Suppressor macrophage treated with lipopolysaccharide for 4 hours (primary cell): Measurements from ENCODE around the gene CCDC137.
A peak's percentile ranks its signal among the peaks of the same experiment; 100 is the strongest.
"Not testable (repeated sequence)": the region's sequence is repeated elsewhere in the genome, so short reads cannot be mapped to it uniquely, and the experiment has no call there.

Experiments used
- DNase-seq: peaks from one replicate; pipeline ENCODE4 v3.0.0-alpha.2; 2020

The CCDC137 gene, protein sequence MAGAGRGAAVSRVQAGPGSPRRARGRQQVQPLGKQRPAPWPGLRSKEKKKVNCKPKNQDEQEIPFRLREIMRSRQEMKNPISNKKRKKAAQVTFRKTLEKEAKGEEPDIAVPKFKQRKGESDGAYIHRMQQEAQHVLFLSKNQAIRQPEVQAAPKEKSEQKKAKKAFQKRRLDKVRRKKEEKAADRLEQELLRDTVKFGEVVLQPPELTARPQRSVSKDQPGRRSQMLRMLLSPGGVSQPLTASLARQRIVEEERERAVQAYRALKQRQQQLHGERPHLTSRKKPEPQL

DNA sequence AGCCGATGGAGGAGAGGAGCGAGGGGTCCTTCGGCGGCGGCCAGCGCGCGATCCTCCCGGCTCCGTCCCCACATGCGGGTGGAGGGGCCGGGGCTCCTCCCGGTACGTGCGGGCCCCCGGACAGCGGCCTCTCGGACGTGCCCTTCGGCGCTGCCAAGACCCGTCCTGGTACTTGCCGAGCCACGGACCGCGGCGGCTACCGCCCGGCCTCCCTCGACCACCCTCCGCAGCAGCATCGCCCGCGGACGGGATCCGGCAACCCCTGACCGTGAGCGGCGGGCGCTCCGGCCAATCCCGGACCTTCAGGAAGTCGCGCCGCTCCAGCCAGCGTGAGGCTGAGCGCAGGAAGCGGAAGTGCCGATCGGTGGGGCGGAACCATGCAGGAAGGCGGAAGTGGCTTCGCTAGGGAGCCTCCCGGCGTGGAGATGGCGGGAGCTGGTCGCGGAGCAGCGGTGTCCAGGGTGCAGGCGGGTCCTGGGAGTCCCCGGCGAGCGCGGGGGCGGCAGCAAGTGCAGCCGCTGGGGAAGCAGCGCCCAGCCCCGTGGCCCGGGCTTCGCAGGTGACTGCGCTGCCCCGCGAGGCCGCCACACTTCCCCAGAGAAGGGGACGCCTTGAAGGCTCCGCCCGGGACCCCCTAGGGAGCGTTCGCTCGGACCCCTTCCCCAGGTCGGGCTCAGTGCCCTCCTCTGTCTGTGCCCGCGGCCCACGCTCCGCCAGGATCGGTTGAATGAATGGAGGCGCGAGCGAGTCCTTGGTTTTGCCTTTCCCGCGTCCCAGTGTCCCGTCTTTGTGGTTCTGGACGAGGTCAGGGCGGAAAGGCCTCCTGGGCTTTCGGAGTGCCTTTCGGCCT is at the start of gene CCDC137, which contains the start of gene OXLD1:
TSS of gene CCDC137 (plus strand) at position 396 of the 850 bp plus-strand sequence. CDS start at position 426, 30 bp downstream.
TSS of gene OXLD1 (minus strand) at position 264 of the 850 bp plus-strand sequence. CDS start at position 236, 28 bp downstream.
- peak; percentile 98 for DNase-seq

- DNase-seq: no peak
These were observed 49.7 kb upstream of the CCDC137 start for GRCh38 chr17:81616877-81617276.

GRCh38 chr17:81618307-81618706 is 48.2 kb upstream of the CCDC137 start:
- not testable (repeated sequence) for DNase-seq

DNA sequence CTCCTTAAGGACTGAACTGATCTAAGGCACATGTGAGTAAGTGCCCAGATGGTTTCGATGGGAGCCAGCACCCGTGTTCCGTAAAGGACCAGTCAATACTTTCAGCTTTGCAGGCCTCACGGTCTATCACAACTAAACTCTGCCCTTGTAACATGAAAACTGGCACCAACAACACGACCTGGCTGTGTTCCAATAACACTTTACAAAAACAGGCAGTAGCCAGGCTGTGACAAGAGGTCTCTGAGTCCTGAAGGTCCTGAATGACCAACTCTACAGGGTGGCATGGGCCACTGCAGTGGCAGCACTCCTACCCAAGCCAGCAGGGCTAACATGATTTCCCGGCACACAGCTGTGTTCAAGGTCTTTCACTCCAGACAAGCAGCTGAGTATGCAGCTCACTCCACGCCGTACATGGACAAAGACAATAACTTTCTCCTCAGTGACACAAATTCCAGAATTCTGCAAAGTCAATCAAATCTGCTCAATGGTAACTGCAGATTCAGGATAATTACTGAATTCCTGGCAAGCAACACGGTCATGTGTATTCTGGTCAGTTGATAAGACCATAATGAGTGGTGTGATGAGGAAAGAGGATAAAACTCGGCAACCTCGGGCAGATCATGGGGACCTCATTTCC is 44.9 kb upstream of the CCDC137 start:
- no peak for DNase-seq

DNA sequence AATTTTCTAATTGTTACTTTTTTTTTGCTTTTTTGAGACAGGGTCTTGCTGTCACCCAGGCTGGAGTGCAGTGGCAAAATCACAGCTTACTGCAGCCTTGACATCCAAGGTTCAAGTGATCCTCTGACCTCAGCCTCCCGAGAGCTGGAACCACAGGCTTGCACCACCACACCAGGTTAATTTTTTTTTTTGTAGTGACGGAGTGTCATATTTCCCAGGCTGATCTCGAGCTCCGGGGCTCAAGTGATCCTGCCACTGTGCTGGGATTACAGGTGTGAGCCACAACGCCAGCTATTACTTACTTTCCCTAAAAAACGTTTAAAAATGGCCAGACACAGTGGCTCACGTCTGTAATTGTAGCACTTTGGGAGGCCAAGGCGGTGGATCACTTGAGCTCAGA is 36.3 kb upstream of the CCDC137 start:
- DNase-seq: no peak

- DNase-seq: no peak
These were observed 35.1 kb upstream of the CCDC137 start for GRCh38 chr17:81631482-81631881.

DNA sequence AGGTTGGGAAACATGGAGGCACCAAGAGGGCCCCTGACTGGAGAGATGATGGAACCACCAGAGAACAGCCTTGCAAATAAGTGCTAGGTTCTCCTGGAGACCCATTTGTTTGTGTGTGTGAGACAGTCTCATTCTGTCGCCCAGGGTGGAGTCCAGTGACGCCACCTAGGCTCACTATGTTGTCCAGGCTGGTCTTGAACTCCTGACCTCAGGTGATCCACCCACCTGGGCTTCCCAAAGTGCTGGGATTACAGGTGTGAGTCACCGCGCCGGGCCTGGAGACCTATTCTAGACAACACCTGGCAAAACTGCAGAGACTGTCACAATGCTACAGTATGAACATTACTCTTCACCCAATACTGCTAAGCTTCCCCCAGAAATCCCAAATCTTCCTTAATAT is 31.1 kb upstream of the CCDC137 start:
- DNase-seq: no peak

DNA sequence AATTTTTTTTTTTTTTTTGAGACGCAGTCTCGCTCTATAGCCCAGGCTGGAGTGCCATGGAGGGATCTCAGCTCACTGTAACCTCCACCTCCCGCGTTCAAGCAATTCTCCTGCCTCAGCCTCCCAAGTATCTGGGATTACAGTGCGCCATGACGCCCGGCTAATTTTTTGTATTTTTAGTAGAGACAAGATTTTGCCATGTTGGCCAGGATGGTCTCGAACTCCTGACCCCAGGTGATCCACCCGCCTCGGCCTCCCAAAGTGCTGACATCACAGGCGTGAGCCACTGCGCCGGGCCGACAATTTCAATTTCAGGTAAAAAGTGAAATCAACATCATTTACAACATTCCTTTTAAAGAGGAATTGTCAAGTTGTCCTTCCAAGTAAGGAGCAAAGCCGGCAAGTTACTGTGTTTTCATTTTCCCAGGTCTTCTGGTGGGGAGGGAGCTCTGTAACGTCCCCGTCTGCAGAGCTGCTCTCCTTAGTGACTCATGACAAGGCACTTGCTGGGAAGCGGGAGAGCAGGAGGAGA is 30.5 kb upstream of the CCDC137 start:
- DNase-seq: peak; percentile 41

DNA sequence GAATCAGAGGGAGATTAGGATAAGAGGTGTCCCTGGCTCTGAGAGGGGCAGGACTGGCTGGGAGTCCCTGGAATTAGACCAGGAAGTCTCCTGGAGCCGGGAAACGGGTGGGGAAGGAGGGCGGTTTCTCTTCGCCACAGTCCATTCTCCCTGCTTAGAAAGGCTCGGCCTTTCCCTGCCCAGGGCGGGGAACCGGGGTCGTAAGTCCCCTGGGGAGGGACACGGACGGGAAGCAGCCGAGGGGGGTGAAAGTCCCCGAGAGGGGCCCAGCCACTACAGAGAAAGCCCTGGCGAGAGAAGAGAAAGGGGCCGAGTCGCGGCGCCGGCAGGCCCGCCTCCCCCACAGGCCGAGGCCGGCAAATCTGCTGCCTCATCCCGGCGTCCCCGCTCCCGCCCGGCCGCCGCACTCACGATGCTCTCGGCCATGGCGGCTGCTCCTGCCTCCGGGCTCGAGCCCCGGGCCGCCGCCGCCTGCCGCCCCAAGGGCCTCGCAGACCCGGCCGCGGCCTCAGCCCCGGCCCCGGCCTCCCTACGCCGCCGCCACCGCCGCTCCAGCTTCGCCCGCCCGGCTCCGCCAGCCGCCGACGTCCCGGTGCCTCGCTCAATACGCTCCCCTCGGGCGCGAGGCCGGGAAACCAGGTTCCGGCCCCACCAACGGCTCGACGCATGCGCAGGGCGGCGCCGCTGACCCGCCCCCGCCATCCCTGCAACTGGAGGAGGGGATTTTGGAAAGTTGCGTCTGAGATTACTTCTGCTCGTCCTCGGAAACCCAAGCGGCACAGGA is 29.8 kb upstream of the CCDC137 start, which contains the start of the genes NPLOC4 and TSPAN10:
TSS of gene NPLOC4 (minus strand) at position 608 of the 784 bp plus-strand sequence. CDS start at position 426, 182 bp downstream.
TSS of gene TSPAN10 (plus strand) at position 692 of the 784 bp plus-strand sequence. CDS start 5,217 bp downstream, outside the sequence.
- peak; percentile 97 for DNase-seq

- DNase-seq: no peak
These were observed 27.9 kb upstream of the CCDC137 start for GRCh38 chr17:81638683-81639082.

DNA sequence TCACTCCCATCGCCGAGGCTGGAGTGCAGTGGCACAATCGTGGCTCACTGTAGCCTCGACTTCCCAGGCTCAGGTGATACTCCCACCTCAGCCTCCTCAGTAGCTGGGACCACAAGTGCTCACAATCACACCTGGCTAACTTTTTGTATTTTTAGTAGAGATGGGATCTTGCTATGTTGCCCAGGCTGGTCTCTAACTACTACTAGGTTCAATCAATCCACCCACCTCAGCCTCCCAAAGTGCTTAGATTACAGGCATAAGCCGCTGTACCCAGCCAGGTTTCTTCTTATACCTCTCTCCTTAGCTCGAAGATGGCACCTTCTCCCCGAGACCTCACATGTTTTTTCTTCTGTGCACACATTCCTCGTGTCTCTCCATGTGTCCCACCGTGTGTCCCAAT is 26.5 kb upstream of the CCDC137 start:
- DNase-seq: no peak

GRCh38 chr17:81641825-81642489 is 24.6 kb upstream of the CCDC137 start:
- DNase-seq: no peak

GRCh38 chr17:81644496-81644895 is 22.0 kb upstream of the CCDC137 start:
- DNase-seq: no peak

GRCh38 chr17:81644976-81645952 is 21.3 kb upstream of the CCDC137 start:
- DNase-seq: no peak

- no peak for DNase-seq
These were observed 19.5 kb upstream of the CCDC137 start for GRCh38 chr17:81646869-81647600.

- DNase-seq: no peak
These were observed 18.9 kb upstream of the CCDC137 start for GRCh38 chr17:81647640-81648012.

- no peak for DNase-seq
These were observed 18.4 kb upstream of the CCDC137 start for GRCh38 chr17:81648013-81648706.

GRCh38 chr17:81648707-81649085 is 17.8 kb upstream of the CCDC137 start:
- no peak for DNase-seq

GRCh38 chr17:81650951-81651350 is 15.6 kb upstream of the CCDC137 start:
- no peak for DNase-seq
